LHCN-M2 (cell line): ENCODE results near the gene MSLN. TPM values are rescaled to one million over a fixed set of nuclear protein-coding genes. Genes with fewer than 3 reads are reported as not detected.

Experiments
- DNase-seq: peaks from one replicate; pipeline ENCODE4 v3.0.0-alpha.2; 2012; ENCODE audit warnings: low read depth
- polyA plus RNA-seq: library from polyadenylated mRNA; unstranded; fragments of >200 nt; gene quantifications from one replicate; pipeline ENCODE4 v1.2.1, GENCODE V29; 2012; ENCODE audit warnings: missing spikeins
- total RNA-seq: library from RNA; depleted of rRNA; stranded (reverse); fragments of >200 nt; gene quantifications from 2 replicates; pipeline ENCODE4 v1.2.3, GENCODE V29; 2014; rRNA removed

Gene MSLN
- total RNA-seq, result not detected in 2 replicates
- 0.18 TPM for polyA plus RNA-seq

- DNase-seq, result no peak
Measured at GRCh38 chr16:760545-761343, at the start of gene MSLN. MSLN (plus strand) TSS chr16:760734; CDS start chr16:762681, 1,947 bp downstream.

GRCh38 chr16:711084-711483 lies 49.5 kb upstream of the MSLN start:
- no peak for DNase-seq

DNA sequence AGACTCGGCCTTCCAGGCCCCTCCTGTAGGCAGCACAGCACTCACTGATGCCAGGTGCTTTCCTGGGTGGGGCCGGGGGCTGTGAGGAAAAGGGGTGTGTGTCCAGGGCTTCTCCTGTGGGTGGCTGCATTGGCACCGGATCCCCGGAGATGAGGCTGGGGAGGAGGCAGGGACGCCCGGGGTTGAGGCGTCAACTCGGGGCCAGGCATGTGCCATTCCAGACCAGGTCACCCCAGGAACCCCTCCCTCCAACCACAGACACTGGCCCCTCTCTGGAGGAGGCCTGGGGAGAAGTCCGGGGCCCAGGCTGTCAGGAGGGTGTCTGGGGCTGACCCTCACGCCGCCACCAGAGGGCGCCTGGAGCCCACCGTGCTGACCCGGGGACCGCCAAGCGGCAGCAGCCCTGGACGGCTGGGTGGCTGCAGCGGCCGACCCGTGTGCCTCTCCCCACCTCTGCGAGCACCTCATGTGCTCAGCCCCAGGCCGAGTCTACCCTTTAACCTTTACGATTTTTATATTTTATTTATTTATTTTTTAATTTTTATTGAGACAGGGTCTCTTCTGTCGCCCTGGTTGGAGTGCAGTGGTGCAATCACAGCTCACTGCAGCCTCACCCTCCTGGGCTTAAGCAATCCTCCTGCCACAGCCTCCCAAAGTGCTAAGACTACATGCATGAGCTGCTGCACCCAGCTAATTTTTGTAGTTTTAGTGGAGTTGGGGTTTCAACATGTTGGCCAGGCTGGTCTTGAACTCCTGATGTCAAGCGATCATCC lies 48.8 kb upstream of the MSLN start:
- DNase-seq, result peak; percentile 60

DNA sequence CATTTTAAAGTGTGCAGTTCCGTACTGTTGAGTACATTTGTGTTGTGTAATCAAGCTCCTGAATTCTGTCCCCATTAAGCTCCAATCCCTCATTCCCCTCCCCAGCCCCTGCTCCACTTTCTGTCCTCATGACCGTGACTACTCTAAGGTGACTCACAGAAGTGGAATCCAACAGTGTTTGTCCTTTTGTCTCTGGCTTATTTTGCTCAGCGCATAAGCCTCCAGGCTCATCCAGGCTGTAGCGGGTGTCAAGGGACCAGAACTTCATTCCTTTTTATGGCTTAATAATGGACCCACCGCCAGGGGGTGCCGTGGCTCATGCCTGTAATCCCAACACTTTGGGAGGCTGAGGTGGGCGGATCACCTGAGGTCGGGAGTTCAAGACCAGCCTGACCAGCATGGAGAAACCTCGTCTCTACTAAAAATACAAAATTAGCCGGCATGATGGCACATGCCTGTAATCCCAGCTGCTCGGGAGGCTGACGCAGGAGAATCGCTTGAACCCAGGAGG lies 47.7 kb upstream of the MSLN start:
- peak; percentile 99 for DNase-seq

DNA sequence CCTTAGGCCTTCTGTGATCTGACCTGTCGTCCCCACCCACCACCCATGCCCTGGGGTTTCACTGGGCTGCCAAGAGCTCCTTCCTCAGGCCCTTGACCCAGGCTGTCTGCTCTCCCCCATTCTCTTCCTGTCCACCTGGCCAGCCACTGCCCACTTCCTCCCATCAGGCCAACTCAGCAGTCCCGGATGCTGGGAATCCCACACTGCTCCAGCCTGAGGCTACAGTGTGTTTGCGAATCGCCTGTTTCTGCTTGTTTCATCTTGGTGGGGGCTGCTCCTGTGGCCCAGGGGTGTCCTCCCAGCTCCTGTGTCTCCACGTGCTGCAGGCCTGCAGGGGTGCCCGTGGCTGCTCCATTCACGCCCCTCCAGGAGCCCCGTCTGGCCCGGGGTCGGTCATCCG lies 46.5 kb upstream of the MSLN start:
- DNase-seq, result no peak

DNA sequence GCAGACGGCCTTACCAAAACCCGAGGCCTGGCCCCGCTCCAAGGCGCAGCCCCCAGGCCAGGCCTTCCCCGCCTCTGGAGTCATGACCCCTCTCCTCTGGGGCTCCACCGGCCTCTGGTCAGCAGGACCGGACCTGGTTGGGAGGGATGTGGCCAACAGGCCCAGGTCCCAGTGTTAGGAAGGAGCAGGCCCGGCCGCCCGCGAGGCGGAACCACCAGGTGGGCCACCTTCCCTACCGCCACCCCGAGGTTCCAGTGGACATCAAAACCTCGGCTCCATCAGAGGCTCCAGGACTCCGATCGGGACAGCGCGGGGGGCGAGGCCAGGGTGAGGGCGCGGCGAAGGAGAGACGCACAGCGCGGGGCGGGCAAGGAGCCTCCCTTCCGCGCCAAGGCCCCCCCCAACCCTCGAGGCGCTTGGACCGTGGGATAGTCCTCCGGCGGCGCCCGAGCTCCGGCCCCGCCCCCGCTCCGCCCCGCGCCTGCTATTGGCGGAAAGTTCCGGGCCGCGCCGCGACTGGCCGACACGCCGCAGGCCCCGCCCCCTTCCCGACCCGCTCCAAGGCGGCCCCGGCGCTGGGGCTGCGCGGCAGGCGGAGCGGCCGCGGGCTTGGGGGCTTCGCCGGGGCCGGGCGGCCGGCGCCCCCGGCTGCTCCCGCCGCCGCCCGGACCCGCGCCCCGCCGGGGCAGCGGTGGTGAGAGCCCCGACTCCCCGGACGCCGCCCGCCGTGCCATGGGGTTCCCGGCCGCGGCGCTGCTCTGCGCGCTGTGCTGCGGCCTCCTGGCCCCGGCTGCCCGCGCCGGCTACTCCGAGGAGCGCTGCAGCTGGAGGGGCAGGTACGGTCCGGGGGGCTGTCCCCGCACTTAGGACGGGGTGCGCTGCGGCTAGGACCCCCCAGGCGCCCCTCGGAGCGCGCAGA lies 45.7 kb upstream of the MSLN start, which contains the start of gene METRN:
TSS of gene METRN (plus strand) at position 561 of the 919 bp plus-strand sequence. CDS start at position 733, 172 bp downstream.
- peak; percentile 76 for DNase-seq

DNA sequence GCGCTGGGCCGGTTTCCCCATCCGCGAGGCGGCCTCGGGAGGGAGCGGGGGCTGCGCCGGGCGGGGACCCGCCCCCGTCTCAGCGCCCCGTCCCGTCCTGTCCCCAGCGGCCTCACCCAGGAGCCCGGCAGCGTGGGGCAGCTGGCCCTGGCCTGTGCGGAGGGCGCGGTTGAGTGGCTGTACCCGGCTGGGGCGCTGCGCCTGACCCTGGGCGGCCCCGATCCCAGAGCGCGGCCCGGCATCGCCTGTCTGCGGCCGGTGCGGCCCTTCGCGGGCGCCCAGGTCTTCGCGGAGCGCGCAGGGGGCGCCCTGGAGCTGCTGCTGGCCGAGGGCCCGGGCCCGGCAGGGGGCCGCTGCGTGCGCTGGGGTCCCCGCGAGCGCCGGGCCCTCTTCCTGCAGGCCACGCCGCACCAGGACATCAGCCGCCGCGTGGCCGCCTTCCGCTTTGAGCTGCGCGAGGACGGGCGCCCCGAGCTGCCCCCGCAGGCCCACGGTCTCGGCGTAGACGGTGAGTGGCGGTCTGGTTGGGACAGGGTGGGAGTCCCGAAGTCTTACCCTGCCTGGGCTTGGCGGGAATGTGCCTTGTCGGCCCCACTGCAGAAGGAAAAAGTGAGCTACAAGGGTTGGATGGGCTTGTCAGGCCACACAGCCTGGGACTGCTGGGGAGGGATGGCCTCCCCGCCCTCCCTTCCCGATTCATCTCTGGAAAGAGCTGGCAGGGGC lies 44.9 kb upstream of the MSLN start:
- no peak for DNase-seq

DNA sequence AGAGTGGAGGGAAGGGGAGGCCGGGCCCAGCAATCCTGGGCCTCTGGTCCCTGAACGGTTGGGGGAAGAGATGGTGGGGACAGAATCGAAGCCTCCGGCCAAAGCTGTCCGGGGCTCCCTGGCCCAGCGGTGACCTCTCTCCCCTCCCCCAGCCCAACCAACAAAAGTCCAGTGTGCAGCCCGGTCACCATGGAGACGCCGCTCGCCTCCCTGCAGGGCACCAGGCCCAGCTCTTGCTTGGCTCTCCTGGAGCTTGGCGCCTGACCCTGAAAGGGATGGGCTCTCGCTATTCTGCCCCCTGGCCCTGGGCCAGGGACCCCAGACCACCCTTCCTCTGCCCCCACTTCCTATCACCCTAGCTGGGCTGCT lies 44.4 kb upstream of the MSLN start:
- DNase-seq, result no peak

DNA sequence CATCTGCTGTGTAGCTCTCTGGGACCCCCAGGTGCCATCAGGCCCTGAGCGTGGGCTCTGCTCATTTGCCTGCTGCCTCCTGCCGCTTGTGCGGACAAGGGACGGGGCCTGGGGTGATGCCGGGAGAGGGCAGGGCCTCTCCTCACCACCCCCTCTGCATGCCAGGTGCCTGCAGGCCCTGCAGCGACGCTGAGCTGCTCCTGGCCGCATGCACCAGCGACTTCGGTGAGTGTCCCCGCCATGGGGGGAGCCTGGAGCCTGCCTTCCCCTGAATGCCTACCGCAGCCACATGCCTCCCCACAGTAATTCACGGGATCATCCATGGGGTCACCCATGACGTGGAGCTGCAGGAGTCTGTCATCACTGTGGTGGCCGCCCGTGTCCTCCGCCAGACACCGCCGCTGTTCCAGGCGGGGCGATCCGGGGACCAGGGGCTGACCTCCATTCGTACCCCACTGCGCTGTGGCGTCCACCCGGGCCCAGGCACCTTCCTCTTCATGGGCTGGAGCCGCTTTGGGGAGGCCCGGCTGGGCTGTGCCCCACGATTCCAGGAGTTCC lies 43.7 kb upstream of the MSLN start:
- DNase-seq, result no peak

DNA sequence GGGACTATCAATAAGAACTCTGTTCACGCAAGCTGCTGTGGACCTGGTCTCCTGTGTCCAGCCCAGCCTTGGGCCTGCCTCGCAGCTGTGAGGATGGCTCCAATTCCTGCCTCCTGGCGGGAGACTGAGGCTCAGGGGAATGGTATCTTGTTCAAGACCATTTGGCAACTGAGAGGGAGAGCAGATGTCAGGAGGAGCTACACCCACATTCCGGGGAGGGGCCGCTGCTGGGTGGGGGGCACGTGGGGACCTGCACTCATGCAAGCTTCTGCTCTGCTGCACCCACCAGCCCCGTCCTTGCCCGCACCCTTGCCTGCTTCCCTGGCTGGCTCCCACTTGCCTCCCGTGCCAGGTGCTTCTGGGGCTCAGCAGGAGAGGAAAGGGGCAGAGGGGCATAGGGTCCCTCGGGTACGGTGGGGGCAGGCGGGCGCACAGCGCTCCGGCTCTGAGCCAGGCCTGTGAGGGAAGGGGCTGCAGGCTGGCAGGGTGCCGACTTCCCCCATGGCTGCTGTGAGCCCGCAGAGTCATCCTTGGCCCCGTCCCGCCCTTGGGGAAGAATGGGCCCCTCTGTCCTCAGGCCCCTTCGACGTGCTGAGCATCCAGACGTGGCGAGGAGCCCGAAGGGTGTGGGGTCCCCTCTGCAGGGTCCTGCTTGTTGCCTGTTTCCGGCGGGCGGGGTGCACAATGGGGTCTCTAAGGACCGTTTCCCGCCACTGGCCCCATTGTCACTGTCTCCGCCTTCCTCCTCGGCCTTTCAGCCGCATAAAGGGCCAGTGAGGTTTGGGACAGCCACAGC lies 42.9 kb upstream of the MSLN start:
- no peak for DNase-seq

DNA sequence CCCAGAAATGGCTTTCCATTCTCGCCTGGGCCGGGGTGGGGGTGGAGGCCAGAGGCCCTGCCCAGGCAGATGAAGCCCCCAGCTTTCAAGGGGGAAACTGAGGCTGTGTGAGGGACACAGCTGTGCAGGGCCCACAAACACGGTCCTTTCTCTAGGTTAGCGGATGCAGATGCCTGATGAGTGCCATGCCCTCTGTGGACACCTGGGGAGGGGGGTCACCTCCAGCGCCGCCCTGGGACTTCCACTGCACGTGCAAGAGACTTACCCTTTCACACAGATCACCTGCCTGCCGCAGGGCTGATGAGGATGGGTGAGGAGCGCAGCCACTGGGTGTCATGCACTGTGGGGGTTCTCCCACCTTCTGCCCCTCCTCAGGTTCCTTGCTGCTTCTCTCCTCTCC lies 42.1 kb upstream of the MSLN start:
- no peak for DNase-seq

DNA sequence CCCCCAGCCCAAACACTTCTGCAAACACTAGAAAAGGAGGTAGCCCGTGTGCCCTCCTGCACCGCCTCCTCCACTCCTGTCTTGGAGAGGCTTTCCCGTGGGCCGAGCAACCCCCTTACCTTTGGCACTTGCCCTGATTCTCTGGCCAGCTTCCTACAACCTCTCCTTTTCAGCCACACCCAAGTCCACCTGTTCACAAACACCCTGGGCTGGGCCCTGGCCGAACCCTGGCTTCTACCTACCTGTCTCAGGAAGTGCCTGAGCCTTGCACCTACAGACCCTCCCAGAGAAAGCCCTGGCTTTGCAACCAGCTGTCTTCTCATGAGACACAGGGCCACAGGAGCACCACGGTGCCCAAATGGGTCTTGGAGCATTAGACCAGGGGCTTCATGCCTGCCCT lies 41.6 kb upstream of the MSLN start:
- DNase-seq, result no peak

DNA sequence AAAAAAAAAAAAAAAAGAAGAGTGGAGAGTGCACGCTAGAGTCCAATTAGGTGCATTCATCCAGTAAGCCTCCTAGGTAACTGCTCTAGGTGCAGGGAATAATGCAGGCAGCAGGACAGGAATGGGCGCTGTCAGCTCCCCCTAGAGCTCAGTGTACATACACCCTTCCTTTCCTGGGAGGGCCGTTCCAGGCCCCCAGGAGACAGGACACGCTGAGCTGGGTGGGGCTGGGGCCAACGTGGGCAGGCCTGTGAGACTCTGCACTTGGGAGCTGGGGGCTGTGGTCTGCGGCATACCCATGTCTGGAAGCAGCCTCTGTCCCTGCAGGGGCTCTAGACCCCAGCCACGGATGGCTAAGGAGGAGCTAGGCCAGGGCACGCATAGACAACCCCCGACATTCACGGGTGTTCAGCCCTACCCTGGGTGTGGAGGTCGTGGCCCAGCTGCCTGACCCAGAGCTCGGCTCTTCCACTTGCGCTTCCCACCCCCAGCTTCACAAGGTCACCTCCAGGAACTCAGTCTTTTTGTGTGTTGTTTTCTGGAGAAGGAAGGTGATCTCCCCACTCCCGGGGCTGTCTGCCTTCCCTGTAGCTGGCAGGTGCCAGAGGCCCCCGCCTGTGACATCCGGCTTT lies 40.6 kb upstream of the MSLN start:
- DNase-seq, result no peak

DNA sequence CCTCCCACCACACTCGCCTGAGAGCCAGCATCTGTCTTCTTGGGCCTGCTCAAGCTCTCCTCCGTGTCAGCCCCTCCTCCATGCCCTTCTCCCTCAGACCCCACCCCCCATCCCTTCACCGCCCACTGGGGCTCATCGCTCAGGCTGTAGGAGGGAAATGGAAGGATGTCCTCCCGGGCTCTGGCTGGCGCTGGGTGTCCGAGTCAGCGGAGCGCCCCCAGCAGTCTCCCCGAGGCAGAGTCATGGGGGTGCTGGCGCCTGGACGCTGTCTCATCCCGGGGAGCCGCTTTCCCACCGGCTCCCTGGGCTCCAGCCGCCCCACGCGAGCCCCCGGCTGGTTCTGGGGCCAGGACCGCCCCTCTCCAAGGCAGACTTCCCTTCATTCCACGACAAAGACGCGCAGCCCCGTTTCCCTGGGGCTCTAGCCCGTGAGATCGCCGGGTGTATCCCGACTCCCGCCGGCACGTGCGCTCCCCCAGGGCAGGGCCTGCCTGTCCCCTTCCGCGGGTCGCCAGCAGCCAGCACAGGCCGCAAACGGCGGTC lies 40.0 kb upstream of the MSLN start:
- DNase-seq, result peak; percentile 79

DNA sequence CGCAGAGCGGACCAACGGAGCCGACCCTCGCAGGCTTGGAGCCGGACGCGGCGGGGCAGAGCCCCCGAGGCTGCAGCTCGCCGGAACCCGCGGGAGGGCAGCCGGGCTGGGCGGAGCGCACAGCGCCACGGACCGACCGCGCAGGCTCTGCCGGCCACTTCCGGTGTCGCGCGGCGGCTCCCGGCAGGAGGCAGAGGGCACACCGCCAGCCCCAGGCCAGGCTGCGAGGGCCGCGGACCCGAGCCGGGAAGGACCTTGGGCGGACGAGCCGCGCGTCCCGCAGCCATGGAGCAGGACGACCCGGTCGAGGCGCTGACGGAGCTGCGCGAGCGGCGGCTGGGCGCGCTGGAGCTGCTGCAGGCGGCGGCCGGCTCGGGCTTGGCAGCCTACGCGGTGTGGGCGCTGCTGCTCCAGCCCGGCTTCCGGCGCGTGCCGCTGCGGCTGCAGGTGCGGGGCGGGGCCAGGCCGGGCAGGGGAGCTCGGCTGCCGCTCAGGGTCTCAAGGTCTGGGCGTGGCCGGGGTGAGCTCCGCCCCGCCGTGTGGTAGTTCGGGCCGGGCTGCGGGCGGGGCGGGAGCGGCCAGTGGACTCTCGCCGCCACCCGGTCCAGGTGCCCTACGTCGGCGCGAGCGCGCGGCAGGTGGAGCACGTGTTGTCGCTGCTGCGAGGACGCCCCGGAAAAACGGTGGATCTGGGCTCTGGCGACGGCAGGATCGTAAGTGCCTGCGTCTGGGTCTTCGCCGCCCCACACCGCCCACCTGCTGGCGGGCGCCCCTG lies 39.4 kb upstream of the MSLN start, which contains the start of gene ANTKMT:
TSS of gene ANTKMT (plus strand) at position 157 of the 775 bp plus-strand sequence. CDS start at position 286, 129 bp downstream.
- peak; percentile 64 for DNase-seq

DNA sequence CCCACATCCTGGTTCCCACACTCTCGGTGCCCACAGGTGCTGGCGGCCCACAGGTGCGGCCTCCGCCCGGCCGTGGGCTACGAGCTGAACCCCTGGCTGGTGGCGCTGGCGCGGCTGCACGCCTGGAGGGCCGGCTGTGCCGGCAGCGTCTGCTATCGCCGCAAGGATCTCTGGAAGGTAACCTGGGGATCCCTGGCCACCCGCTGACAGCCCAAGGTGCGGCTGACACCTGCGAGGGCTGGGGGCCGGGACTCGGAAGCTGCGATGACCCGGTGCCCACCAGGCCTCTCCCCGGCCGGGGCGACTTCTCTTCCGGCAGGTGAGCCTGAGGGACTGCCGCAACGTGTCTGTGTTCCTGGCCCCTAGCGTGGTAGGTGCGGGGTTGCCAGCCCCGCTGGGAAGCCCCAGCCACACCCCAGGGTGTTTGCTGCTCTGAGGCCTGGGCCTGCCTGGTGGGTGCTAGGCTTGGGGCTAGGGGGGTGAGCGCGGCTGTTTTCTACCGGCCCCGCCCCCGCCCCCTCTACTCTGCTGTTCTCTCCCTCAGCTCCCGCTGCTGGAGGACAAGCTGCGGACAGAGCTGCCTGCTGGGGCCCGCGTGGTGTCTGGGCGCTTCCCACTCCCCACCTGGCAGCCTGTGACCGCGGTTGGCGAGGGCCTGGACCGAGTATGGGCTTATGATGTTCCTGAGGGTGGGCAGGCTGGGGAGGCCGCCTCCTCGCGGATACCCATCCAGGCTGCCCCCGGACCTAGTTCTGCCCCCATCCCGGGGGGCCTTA lies 38.6 kb upstream of the MSLN start:
- DNase-seq, result no peak
